Upper lobe of left lung (tissue), 6 donors: ENCODE results near the gene GPC5. TPM values are rescaled to one million over a fixed set of nuclear protein-coding genes. Genes with fewer than 3 reads are reported as not detected.

Experiments
- ATAC-seq, 2 donors: fragments of 200-7000 bp; cut with Tn5 transposase; one replicate each; pipeline ENCODE4 v1.9.1; 2022; ENCODE audit warnings: mild to moderate bottlenecking in 2 of 2, moderate library complexity in 2 of 2; ENCODE audit not compliant: low FRiP score in 2 of 2
- DNase-seq, 2 donors: peaks; one replicate each; pipeline ENCODE4 v3.0.0-alpha.2; 2019 to 2020
- H3K27ac ChIP-seq, 4 donors: fragments of 200-600 bp; sonication (generic); one replicate each; pipeline ENCODE4 v1.5.1; 2016 to 2019
- H3K27me3 ChIP-seq, 4 donors: fragments of 200-600 bp; sonication (generic); one replicate each; pipeline ENCODE4 v1.5.1; 2017 to 2019
- H3K36me3 ChIP-seq, 4 donors: fragments of 200-600 bp; sonication (generic); one replicate each; pipeline ENCODE4 v1.5.1; 2016 to 2019
- H3K4me1 ChIP-seq, 4 donors: fragments of 200-600 bp; sonication (generic); one replicate each; pipeline ENCODE4 v1.5.1; 2018 to 2019
- H3K4me3 ChIP-seq, 4 donors: fragments of 200-600 bp; sonication (generic); one replicate each; pipeline ENCODE4 v1.5.1; 2017 to 2019; ENCODE audit warnings: mild to moderate bottlenecking in 2 of 4, moderate library complexity in 1 of 4
- H3K9me3 ChIP-seq, 4 donors: fragments of 200-600 bp; sonication (generic); one replicate each; pipeline ENCODE4 v1.5.1; 2018 to 2019
- EP300 ChIP-seq, 4 donors: sonication (generic); formaldehyde crosslinking; IDR thresholded peaks; one replicate each; pipeline ENCODE4 v1.5.1; 2017; ENCODE audit warnings: antibody characterized with exemption in 4 of 4, control low read depth in 2 of 4
- POLR2A ChIP-seq, 4 donors: fragments of 450-650 bp; IDR thresholded peaks; one replicate each; pipeline ENCODE4 v1.5.1; 2016 to 2017; ENCODE audit warnings: antibody characterized with exemption in 4 of 4, mild to moderate bottlenecking in 2 of 4
- POLR2AphosphoS5 ChIP-seq, 2 donors: sonication (generic); formaldehyde crosslinking; IDR thresholded peaks; one replicate each; pipeline ENCODE4 v1.5.1; 2017; ENCODE audit warnings: antibody characterized with exemption in 2 of 2
- WGBS, 2 donors: methylation state at CpG; one replicate each; pipeline ENCODE4 v1.1.5; 2017 to 2018; 5-methylcytosine and 5-hydroxymethylcytosine counted together
- total RNA-seq, 6 donors: library from RNA; depleted of rRNA in 4 of 6; stranded (reverse); fragments of >200 nt in 4 of 6; gene quantifications; one replicate each; pipeline versions ENCODE4 v1.1.0 to v1.2.1, GENCODE V29; 2016 to 2021
- TF ChIP-seq, protein P1 (sequence below), 6 experiments: fragments of 450-650 bp in 4 of 6; fragments of 200-600 bp in 2 of 6; sonication (generic) in 2 of 6; IDR thresholded peaks; one replicate each; pipeline ENCODE4 v1.5.1; 2016 to 2019; ENCODE audit warnings: antibody characterized with exemption in 6 of 6
- donor health status: DM: no; HTN: no; CAD: no; lungs with moderate emphysema.
- donor health status: DM: no; HTN: yes; CAD: no; lungs with severe emphysema.

Gene GPC5
- total RNA-seq, 6 donors from 2014 or later = 7.6 to 51.4 (median 12.8) TPM

DNA sequence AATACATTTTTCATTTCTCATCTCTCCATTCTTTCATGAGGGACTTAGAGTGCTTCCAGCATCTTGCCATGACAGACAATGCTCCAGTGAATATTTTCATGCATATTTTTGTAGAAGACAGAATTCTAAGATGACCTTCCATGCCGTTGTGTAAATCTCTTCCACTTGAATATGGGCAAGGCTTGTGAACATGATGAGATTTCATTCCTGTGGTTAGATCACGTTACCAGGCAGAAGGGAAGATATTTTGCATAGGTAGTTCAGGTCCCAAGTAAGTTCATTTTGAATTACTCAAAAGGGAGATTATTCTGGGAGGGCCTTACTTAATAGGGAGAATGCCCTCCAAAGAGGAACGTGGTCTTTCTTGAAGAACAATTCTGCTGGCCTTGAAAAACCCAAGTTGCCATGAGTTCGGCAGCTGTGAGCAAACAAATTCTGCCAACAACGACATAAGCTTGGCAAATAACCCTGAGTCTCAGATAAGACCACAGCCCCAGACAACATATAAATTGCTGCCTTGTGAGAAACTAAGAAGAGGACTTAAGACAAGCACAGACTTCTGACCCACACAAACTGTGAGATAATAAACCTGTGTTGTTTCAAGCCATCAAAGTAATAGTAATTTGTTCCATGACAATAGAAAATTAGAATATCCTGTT is 1427.6 kb downstream of the GPC5 start:
- 51 to 57% methylated on average over 5 of the region's 5 CpGs for WGBS, 2 donors
- Histone ChIP-seq H3K27ac (no peak overlapping the region), H3K36me3 (no peaks in the 10 kb centered on the region), H3K27me3 (no peaks in the 10 kb centered on the region), H3K9me3 (no peaks in the 10 kb centered on the region), H3K4me3 (no peak overlapping the region), H3K4me1 (no peaks in the 10 kb centered on the region)
- DNase-seq (no peak), ATAC-seq (no peak)
- no peak for TF ChIP-seq EP300 (IDR thresholded peaks at IDR 0.05)
- TF ChIP-seq POLR2AphosphoS5 (IDR thresholded peaks at IDR 0.05) = no peak
- TF ChIP-seq, protein P1, sequence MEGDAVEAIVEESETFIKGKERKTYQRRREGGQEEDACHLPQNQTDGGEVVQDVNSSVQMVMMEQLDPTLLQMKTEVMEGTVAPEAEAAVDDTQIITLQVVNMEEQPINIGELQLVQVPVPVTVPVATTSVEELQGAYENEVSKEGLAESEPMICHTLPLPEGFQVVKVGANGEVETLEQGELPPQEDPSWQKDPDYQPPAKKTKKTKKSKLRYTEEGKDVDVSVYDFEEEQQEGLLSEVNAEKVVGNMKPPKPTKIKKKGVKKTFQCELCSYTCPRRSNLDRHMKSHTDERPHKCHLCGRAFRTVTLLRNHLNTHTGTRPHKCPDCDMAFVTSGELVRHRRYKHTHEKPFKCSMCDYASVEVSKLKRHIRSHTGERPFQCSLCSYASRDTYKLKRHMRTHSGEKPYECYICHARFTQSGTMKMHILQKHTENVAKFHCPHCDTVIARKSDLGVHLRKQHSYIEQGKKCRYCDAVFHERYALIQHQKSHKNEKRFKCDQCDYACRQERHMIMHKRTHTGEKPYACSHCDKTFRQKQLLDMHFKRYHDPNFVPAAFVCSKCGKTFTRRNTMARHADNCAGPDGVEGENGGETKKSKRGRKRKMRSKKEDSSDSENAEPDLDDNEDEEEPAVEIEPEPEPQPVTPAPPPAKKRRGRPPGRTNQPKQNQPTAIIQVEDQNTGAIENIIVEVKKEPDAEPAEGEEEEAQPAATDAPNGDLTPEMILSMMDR (IDR thresholded peaks at IDR 0.05) = no peak
- TF ChIP-seq POLR2A (IDR thresholded peaks at IDR 0.05) = no peak

DNA sequence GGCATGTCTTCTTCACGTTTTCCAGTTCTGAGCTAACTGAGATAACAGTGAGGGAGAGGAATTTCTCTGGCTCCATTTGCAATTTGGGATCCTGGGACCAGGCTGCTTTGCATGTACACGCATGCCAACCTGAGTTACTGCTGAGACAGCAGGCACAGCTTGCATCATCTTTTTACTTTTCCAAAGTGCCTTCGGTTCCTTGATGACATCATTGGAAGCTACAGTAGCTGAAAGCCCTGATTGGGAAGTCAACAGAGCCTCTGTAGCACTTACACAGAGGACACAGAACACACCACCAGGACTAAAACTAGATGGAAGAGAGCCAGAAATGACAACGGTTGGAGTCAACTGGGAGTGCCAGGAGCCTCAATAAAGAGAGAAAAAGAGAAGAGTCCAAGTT is 1429.1 kb downstream of the GPC5 start:
- no peak overlapping the region for H3K27ac ChIP-seq
- 74 to 76% methylated on average over 4 of the region's 4 CpGs for WGBS, 2 donors
- ATAC-seq (no peak), DNase-seq (no peak)
- H3K9me3 ChIP-seq = no peaks in the 10 kb centered on the region
- TF ChIP-seq, protein P1 (IDR thresholded peaks at IDR 0.05) = no peak
- no peak for TF ChIP-seq EP300 (IDR thresholded peaks at IDR 0.05)
- TF ChIP-seq POLR2A (IDR thresholded peaks at IDR 0.05) = no peak
- no peak for TF ChIP-seq POLR2AphosphoS5 (IDR thresholded peaks at IDR 0.05)
- H3K36me3 ChIP-seq = no peaks in the 10 kb centered on the region
- no peaks in the 10 kb centered on the region for H3K4me1 ChIP-seq
- H3K27me3 ChIP-seq = no peaks in the 10 kb centered on the region
- no peak overlapping the region for H3K4me3 ChIP-seq

DNA sequence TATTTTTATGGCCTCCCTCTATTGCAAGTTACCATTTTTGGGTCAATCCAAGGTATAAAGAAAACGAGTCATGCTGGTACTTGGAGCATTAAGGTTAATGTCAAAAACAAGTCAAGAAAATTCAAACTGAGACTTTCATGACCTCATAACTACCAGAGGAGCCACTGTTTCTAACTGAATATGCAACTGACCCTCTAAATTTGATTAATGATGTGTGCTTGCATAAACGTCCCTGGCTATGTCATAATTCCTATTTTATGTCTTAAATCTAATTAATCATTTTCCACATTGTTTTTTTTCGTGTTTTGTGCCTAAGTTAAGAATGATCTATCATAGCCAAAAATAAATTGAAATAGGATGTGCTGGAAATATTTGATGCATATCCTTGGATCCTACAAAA is 1431.5 kb downstream of the GPC5 start:
- no peak overlapping the region for H3K4me3 ChIP-seq
- ATAC-seq (no peak), DNase-seq (no peak)
- no peaks in the 10 kb centered on the region for H3K36me3 ChIP-seq
- 38 to 39% methylated on average over 3 of the region's 3 CpGs for WGBS, 2 donors
- H3K9me3 ChIP-seq = no peaks in the 10 kb centered on the region
- TF ChIP-seq, protein P1 (IDR thresholded peaks at IDR 0.05) = no peak
- no peak for TF ChIP-seq EP300 (IDR thresholded peaks at IDR 0.05)
- no peak for TF ChIP-seq POLR2AphosphoS5 (IDR thresholded peaks at IDR 0.05)
- TF ChIP-seq POLR2A (IDR thresholded peaks at IDR 0.05) = no peak
- H3K27ac ChIP-seq = no peak overlapping the region
- H3K27me3 ChIP-seq = no peaks in the 10 kb centered on the region
- H3K4me1 ChIP-seq = no peaks in the 10 kb centered on the region

DNA sequence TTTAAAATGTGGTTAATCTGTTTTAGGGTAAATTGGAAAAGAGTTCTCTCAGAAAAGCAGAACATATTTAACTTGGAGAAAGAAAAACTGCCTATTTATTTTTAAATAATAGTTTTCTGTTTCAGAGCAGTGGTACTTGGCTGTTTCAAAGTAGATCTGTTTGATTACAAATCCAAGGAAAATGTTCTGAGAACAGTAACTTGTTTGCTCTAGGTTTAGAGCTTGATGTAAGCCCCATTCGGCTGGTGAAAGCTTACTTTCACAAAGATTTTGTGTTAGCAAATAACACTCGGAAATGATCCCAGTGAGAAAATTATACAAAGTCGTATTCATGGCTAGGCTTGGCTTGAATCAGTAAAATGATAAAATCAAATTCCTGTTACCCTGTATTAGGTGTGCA is 1432.4 kb downstream of the GPC5 start:
- no peaks in the 10 kb centered on the region for H3K4me1 ChIP-seq
- DNase-seq = no peak
- 58 to 61% methylated on average over 3 of the region's 3 CpGs for WGBS, 2 donors
- no peaks in the 10 kb centered on the region for H3K36me3 ChIP-seq
- H3K9me3 ChIP-seq = no peaks in the 10 kb centered on the region
- H3K4me3 ChIP-seq = no peak overlapping the region
- TF ChIP-seq POLR2A (IDR thresholded peaks at IDR 0.05) (no peak), POLR2AphosphoS5 (IDR thresholded peaks at IDR 0.05) (no peak), EP300 (IDR thresholded peaks at IDR 0.05) (no peak)
- TF ChIP-seq, protein P1 (IDR thresholded peaks at IDR 0.05) = no peak
- no peak for ATAC-seq
- no peak overlapping the region for H3K27ac ChIP-seq
- no peaks in the 10 kb centered on the region for H3K27me3 ChIP-seq

DNA sequence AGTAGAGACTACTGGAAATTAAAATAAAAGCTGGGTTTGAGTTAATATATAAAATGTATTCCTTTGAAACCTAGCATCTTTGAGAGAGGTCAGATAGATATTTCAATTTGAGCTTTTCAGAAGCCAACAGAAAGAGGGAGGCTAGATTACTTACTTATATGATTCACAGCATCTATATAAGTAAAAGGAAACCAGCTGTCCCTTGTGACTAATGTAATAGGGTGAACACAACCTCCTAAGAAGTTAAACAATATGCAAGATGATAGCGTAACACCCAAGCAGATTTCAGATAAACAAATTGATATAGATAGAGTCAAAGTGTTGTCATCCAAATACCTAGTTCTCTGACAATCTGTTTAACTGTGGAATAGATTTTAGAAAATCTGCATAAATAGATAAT is 1434.7 kb downstream of the GPC5 start:
- TF ChIP-seq POLR2A (IDR thresholded peaks at IDR 0.05) = no peak
- TF ChIP-seq, protein P1 (IDR thresholded peaks at IDR 0.05) = no peak
- no peak for TF ChIP-seq POLR2AphosphoS5 (IDR thresholded peaks at IDR 0.05)
- TF ChIP-seq EP300 (IDR thresholded peaks at IDR 0.05) = no peak
- no peaks in the 10 kb centered on the region for H3K4me1 ChIP-seq
- no peaks in the 10 kb centered on the region for H3K9me3 ChIP-seq
- ATAC-seq (no peak), DNase-seq (no peak)
- H3K27me3 ChIP-seq = no peaks in the 10 kb centered on the region
- H3K4me3 ChIP-seq = no peak overlapping the region
- no peaks in the 10 kb centered on the region for H3K36me3 ChIP-seq
- WGBS, 2 donors = 74 to 86% methylated on average over 1 of the region's 1 CpG
- no peak overlapping the region for H3K27ac ChIP-seq
